Skeletal muscle cell (primary cell): ENCODE results near the gene CCNA1.

Experiments used
- DNase-seq: peaks from one replicate; pipeline ENCODE4 v3.0.0-alpha.2; 2010; ENCODE audit warnings: low read depth
- H3K4me3 ChIP-seq: 2 replicates; pipeline ENCODE4 v1.5.1; 2011; ENCODE audit warnings: low read depth, mild to moderate bottlenecking, control low read depth, low read length, moderate library complexity

CCNA1 gene

DNA sequence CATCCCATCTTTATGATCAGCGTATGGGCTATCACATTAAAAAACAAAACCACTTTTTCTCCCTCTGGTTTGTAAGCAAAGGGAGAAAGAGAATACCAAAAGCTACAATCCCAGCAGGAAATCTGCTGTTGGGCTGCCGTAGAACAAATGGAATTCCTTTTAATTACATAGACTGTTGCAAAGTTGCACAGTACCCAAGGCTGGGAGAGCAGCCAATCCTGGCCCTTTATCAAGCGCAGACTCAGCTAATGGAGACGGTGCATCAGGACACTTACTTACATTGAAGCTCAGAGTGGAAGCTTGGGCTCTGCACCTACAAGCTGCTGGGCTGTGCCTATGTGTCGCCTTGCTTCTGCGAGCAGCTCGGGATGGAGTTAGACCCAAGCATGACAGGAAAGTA lies 15.2 kb downstream of the CCNA1 start:
- DNase-seq: no peak
- H3K4me3 ChIP-seq: no peak overlapping the region

DNA sequence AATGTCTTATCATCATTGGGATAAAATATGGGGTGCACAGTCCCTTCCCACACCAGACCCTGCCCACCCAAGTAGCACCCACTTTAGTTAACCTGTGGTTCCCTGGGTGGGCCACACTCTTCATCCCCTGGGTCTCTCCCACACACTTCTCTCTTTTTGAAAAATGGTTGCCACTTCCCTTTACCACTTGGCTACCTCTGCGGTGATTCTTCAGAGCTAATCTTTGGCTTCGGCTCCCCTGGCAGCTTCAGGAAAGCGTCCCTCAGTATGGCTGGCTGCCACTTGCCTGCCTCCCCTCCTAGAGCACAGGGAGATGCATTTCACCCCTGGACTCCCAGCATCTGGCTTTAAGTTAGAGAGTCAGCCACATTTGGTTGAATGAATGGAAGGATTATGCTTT lies 18.2 kb downstream of the CCNA1 start:
- H3K4me3 ChIP-seq: no peak overlapping the region
- no peak for DNase-seq

DNA sequence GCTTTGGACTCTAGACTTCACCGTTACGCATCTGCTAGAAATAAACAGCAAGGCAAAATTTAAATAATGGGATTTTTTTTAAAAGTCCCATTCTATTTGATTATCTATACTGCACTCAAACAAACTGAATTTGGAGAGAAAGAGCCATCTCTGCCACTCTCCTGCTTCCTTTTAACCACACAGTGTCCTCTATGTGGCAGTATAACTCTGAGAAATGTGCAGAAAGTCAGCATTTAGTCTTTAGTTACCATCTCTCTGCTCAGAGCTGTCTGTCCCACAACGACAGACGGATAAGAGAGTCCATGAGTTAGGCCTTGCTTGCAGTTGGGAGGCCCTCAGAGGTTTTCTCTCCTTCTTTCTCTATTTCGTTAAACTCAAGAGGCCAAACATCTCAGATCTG lies 21.2 kb downstream of the CCNA1 start:
- DNase-seq: no peak
- H3K4me3 ChIP-seq: no peak overlapping the region

DNA sequence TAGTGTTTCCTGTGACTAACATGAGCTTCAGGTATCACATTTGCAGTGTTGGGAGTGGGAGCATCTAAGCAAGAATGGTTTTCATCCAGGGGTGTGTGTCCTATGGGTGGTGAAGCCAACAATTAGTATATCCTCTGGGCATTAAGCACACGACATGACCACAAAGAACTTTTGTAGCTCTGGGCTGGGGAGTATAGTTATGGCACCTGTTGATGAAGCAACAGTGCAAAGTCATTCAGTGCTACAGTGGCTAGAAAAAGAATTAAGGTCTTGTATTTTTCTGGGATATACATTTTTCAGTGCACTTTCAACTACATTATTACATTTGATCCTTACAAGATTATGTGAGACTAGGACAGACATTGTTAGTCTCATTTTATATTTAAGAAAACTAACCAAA lies 21.8 kb downstream of the CCNA1 start:
- DNase-seq: no peak
- no peak overlapping the region for H3K4me3 ChIP-seq

DNA sequence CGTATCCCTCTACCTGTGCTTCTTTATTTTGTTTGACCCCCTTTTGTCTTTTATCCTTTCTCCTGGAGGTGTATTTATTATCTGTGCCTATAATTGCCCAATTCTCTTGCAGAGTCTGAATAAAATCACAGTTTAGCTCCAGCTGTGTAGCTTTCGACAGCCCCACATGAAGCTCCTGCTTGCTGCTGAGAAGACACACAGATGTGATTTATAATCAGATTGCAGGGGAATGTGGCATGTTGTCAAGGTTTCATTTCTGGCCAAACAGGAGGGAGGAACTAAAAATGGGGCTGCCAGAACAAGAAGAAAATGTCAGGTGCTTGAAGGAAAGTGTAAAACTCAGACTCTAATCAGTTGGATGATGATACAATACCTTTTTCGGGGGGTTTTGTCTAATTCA lies 22.7 kb downstream of the CCNA1 start:
- no peak for DNase-seq
- H3K4me3 ChIP-seq: no peak overlapping the region

DNA sequence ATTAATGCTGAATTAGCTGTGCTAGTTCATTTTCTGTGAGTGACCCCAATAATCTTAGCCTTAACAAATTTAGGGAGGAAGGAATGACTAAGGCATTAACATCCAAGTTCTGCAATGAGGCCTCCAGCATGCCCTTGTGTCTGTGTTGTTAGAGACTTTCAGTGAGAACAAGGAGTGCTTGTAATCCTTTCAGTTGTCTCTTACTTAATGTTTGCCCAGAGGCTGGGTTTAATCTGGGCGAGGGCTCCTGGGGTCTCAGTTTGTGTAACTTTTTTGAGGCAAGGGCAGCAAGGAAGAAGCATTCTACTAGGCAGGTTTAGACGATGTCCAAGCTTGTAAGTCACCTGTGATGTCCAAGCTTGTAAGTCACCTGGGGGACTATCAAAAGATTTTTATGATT lies 24.3 kb downstream of the CCNA1 start:
- H3K4me3 ChIP-seq: no peak overlapping the region
- no peak for DNase-seq

DNA sequence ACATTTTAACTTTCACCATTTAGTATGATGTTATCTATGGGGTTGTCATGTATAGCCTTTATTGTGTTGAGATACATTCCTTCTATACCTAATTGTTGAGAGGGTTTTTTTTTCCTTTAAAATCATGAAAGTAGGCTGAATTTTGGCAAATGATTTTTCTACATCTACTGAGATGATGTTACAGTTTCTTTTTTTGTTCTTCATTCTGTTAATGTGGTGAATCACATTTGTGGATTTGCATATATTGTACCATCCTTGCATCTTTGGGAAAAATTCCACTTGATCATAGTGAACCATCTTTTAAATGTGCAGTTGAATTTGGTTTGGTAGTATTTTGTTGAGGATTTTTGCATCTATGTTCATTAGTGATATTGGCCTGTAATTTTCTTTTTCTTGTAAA lies 29.2 kb downstream of the CCNA1 start:
- H3K4me3 ChIP-seq: no peak overlapping the region
- DNase-seq: no peak

DNA sequence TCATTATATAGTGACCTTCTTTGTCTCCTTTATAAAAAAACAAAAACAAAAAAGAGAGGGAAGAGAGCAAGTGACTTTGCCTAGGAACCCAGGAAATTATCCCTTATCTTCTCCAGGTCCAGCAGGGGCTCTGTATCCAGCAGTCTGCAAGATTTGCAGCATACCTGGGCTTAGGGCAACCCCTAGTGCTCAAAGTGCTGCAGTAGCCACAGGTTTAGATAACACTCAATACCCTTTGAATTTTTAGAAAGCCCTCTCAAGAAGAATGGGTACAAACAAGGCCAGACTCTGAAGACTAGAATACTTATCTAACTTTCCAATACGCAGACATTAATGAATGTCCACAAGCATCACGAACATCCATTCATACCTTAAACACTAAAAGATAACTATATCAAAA lies 43.2 kb downstream of the CCNA1 start:
- H3K4me3 ChIP-seq: no peak overlapping the region
- DNase-seq: no peak

DNA sequence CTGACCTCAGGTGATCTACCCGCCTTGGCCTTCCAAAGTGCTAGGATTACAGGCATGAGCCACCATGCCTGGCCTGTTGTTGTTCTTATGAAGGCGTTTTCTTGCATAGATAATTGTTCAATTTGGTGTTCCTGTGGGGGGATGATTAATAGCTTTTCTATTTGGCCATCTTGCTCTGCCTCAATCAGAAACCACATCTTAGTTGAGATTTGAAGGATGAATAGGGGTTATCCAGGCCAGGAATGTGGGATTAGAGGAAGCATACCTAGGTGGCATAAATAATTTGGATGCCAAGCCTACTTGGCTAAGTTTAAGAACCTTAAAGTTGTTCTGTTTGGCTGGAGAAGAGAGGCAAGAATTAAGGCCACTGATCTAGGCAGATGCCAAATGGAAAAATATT lies 44.4 kb downstream of the CCNA1 start:
- no peak for DNase-seq

DNA sequence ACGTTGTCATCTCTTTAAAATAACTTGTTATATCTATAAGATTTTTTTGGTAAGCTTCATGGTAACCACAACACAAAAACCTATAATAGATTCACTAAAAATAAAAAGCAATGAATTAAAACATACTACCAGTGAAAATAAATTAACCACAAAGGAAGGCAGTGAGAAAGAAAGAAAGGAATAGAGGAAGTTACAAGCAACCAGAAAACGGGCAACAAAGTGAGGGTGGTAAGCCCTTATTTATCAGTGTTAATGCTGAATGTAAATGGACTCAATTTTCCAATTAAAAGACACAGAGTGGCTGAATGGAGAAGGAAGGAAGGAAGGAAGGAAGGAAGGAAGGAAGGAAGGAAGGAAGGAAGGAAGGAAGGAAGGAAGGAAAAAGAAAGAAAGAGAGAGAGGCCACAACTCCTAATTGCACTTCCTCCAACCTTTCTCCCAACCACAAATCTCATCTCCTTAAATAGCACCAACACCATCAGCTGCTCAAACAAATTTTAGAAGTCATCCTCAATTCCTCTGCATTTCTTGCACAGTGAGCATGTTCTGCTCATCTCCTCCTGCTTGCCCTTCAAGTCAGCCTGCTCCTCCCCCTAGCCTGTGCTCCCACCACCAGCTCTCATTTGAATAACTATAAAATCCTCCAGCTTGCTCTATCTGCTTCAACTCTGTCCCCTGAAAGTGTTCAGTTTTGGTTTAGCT lies 48.6 kb downstream of the CCNA1 start:
- H3K4me3 ChIP-seq: no peak overlapping the region
- no peak for DNase-seq

More for the DNA sequence above, 44.4 kb downstream of the CCNA1 start:
- H3K4me3 ChIP-seq: no peak overlapping the region

DNA sequence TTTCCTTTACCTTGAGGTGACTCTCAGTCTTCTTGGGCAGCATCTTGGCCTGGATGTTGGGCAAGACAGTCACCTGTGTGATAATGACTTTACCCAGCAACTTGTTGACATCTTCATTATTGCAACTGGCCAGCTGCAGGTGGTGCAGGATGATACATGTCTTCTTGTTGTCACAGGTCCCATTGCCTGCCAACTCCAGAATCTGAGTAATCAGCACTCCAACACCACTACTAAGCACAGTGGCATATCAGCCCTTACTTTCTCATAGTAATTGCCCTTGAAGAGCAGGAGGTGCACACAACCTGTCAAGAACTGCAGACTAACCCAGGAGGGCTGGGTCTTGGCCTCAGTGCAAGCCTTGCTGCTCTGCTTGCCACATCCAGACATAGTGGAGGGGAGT lies 57.8 kb downstream of the CCNA1 start:
- no peak overlapping the region for H3K4me3 ChIP-seq
- DNase-seq: no peak
